ENCODE results near the gene MOGAT1. TPM values are rescaled to one million over a fixed set of nuclear protein-coding genes. Genes with fewer than 3 reads are reported as not detected.

MOGAT1 gene
- total and polyA plus RNA-seq, 2 of the 4 experiments (the other 2 are of a cell fraction), result not detected

DNA sequence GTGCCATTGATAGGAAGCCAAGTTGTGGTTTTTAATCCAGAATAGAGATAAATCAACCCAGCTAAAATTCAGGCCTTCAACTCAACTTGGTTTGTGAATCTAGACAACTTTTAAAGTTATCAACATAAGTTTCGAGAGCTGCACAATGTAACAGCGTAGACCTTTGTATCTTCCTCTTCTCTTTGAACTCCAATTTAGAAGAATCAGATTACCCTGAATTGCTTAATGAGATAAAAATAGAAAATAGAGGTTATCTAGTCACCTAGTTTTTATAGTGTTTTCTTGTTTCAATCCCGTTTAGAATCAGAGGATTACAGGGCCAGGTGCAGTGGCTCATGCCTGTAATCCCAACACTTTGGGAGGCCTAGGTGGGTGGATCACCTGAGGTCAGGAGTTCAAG, 12.3 kb downstream of the MOGAT1 start:
- no peak overlapping the region for H3K4ac ChIP-seq (ENCODE audit: low read depth, low read length)
- no peak overlapping the region for H3K4me3 ChIP-seq (ENCODE audit: insufficient read depth, low read depth, low read length)
- H3K9me3 ChIP-seq (ENCODE audit: control insufficient read depth, insufficient read depth, low read length), result no peaks in the 10 kb centered on the region
- H3K56ac ChIP-seq (ENCODE audit: extremely low read depth, insufficient read depth, low read length), result no peak overlapping the region
- no peak overlapping the region for H4K5ac ChIP-seq (ENCODE audit: low read depth, low read length)
- H4K91ac ChIP-seq (ENCODE audit: insufficient read depth, low read depth, low read length), result no peak overlapping the region
- H3K14ac ChIP-seq (replicated peaks; ENCODE audit: low read depth, low read length), result no peak overlapping the region
- no peak overlapping the region for H2AFZ ChIP-seq (replicated peaks; ENCODE audit: low read length, poor library complexity)
- ChIA-PET POLR2A (ENCODE audit: unreplicated experiment) (no interaction called here), CTCF (interaction anchor here (0.7 kb wide), 1 partner anchor 873 kb away, joined by 3 read pairs; no protein-coding TSS in a partner anchor)
- no peak for ATAC-seq (ENCODE audit: low read depth)
- H3K23ac ChIP-seq (ENCODE audit: low read depth, low read length), result no peak overlapping the region
- H4K20me1 ChIP-seq (ENCODE audit: insufficient read depth, low read length), result no peaks in the 10 kb centered on the region
- dilution Hi-C loops (cut with HindIII; ENCODE audit: low sequenced_read_pairs, unreplicated experiment), result no loop called here
- no peak overlapping the region for H2BK20ac ChIP-seq (ENCODE audit: low read depth, low read length)
- H3K79me1 ChIP-seq (ENCODE audit: low read depth in 1 of 2, low read length in 2 of 2), result no peaks in the 10 kb centered on the region
- no peak overlapping the region for H2AK9ac ChIP-seq (replicated peaks; ENCODE audit: low read depth, low read length, poor library complexity)
- H3K9me1 ChIP-seq (ENCODE audit: insufficient read depth, low read length), result no peaks in the 10 kb centered on the region
- TF ChIP-seq MAZ (IDR thresholded peaks at IDR 0.05; ENCODE audit: borderline replicate concordance, low read depth, low read length) (no peak), RAD21 (IDR thresholded peaks at IDR 0.05; ENCODE audit: low read length) (no peak), NFE2L2 (IDR thresholded peaks at IDR 0.05; ENCODE audit: low read depth, low read length) (no peak), POLR2A (IDR thresholded peaks at IDR 0.05; ENCODE audit: low read depth, low read length) (no peak), CEBPB (IDR thresholded peaks at IDR 0.05; ENCODE audit: low read depth, low read length) (no peak), SMC3 (IDR thresholded peaks at IDR 0.05; ENCODE audit: low read depth, low read length) (no peak), USF2 (IDR thresholded peaks at IDR 0.05; ENCODE audit: low read depth, low read length) (no peak)
- no peak overlapping the region for H3K18ac ChIP-seq (ENCODE audit: low read depth, low read length)
- in situ Hi-C loops (cut with MboI; ENCODE audit: low sequenced_read_pairs), result no loop called here
- H3K4me1 ChIP-seq (ENCODE audit: control insufficient read depth, insufficient read depth, low read length), result no peaks in the 10 kb centered on the region
- no peak overlapping the region for H2AK5ac ChIP-seq (ENCODE audit: low read depth, low read length)
- H3K4me2 ChIP-seq (ENCODE audit: low read depth, low read length), result no peak overlapping the region
- no peak for DNase-seq
- H3K27ac ChIP-seq (ENCODE audit: insufficient read depth, low read length), result no peak overlapping the region
- H3K36me3 ChIP-seq (ENCODE audit: control insufficient read depth, insufficient read depth, low read length), result no peaks in the 10 kb centered on the region
- no peak overlapping the region for H4K8ac ChIP-seq (ENCODE audit: low read depth in 2 of 2, low read length in 2 of 2)
- H2BK15ac ChIP-seq (ENCODE audit: low read depth, low read length), result no peak overlapping the region
- no peak overlapping the region for H2BK120ac ChIP-seq (ENCODE audit: low read depth, low read length)
- H3K27me3 ChIP-seq (ENCODE audit: control insufficient read depth, insufficient read depth, low read length), result peaks cover 9% of the 10 kb centered on the region
- BruUV-seq (replicated peaks), result no TSS peak
- no CpG with 5 or more reads among the region's 3 CpGs for WGBS, 2 experiments (ENCODE audit: extremely low coverage in 2 of 2, insufficient read length in 1 of 2)
- intact Hi-C loops (cut with micrococcal nuclease), result no loop called here
- no peak overlapping the region for H3K9ac ChIP-seq (ENCODE audit: low read depth, low read length)
- H2BK5ac ChIP-seq (ENCODE audit: low read depth, low read length, poor library complexity, severe bottlenecking), result no peak overlapping the region
